GM18907 (cell line): Measurements from ENCODE around the gene FIBP.
A peak's percentile ranks its signal among the peaks of the same experiment; 100 is the strongest.

Experiments
- ATAC-seq: cut with Tn5 transposase; IDR thresholded peaks from one replicate; pipeline ENCODE4 v1.9.1; 2021; ENCODE audit warnings: mild to moderate bottlenecking, moderate library complexity; ENCODE audit not compliant: unreplicated experiment

The FIBP gene

GRCh38 chr11:65891219-65892136 lies 3.2 kb upstream of the FIBP start:
- ATAC-seq = no peak

- peak; percentile 58 for ATAC-seq
These were observed 2.3 kb upstream of the FIBP start, which contains the start of gene CCDC85B for GRCh38 chr11:65890324-65891218. CCDC85B (plus strand) TSS chr11:65890673; CDS start chr11:65890784, 111 bp downstream.

GRCh38 chr11:65887723-65888162 lies 528 bp downstream of the FIBP start:
- no peak for ATAC-seq

DNA sequence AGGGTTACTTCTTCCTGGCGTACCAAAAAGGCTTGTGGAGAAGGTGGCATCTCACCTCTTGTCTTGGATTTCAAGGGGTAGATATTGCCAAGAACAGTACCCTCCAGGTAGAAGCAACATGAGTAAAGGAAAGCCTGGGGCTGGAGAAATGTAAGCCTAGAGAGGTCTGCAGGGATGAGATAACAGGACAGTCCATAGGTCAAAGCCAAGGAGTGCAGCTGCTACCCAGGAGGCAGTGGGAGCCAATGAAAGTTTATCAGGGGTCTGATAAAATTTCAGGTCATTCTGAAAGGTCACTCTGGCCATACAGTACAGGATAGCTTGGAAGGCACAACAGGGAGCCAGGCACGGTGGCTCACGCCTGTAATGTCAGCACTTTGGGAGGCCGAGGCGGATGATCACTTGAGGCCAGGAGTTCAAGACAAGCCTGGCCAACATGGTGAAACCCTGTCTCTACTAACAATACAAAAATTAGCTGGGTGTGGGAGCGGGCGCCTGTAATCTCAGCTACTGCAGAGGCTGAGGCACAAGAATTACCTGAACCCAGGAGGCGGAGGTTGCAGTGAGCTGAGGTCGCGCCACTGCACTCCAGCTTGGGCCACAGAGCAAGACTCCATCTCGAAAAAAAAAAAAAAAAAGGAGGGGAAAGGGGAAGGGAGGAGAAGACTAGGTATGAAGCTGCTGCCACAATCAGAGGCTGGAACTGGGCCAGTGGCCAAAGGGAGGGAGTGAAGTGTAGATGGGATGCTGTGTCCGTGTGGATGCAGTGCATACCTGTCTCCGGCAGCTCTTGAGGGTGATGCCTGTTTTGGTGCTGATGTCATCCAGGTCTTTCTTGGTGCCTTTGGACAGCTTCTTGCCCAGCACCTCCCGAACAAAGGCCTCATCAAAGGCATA lies 1.2 kb downstream of the FIBP start:
- no peak for ATAC-seq

- no peak for ATAC-seq
These were observed 2.3 kb downstream of the FIBP start for GRCh38 chr11:65885808-65886536.

- no peak for ATAC-seq
These were observed 3.0 kb downstream of the FIBP start for GRCh38 chr11:65885231-65885630.

DNA sequence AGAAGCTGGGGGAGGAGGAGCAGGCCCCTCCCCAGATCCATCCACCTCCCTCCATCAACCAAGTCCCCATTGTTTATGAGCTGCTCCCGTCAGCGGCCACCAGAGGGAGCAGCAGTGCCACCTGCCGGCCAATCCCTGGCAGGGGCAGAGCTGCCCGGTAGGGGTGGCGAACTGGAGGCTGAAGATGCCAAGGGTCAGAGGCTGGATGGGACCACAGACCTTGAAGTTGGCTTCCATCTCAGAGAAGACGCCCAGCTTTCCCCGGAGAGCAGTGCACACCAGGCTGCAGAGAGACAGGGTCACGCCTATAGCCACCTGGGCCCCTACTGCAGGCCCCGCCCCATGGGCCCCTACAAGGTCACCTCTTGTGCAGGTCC lies 3.6 kb downstream of the FIBP start:
- ATAC-seq = no peak

GRCh38 chr11:65883786-65884715 lies 4.2 kb downstream of the FIBP start:
- ATAC-seq = no peak

GRCh38 chr11:65883058-65883761 lies 5.1 kb downstream of the FIBP start:
- ATAC-seq = no peak

DNA sequence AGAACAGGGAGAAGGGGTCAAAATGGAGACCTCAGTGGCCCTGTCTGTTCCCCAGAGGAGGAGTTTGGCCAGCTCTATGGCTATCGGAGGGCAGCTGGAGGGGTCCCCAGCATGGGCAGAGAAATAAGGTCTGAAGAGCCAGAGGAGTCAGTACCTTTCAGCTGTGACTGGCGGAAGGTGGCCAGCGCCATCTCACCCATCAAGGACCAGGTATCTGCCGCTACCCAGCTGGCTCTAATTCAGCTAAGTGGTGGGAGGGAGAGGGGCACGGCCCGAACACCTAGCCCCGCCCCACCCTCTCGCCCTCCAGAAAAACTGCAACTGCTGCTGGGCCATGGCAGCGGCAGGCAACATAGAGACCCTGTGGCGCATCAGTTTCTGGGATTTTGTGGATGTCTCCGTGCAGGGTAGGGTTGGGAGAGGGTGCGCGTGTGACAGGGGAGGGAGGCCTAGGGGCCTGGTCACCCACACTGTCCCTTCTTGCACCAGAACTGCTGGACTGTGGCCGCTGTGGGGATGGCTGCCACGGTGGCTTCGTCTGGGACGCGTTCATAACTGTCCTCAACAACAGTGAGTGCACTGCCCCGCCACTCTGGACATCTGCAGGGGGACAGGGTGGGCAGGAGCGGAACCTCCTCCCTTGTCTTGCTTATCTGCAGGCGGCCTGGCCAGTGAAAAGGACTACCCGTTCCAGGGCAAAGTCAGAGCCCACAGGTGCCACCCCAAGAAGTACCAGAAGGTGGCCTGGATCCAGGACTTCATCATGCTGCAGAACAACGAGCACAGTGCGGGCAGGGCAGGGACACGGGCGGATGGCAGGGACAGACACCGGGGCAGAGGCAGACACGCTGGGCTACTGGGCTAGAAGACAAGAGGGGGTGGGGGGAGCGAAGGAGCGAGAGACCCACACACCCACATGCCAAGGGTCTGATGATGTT lies 5.9 kb downstream of the FIBP start:
- ATAC-seq = no peak

GRCh38 chr11:65880844-65881421 lies 7.3 kb downstream of the FIBP start:
- ATAC-seq = no peak

- no peak for ATAC-seq
These were observed 8.2 kb downstream of the FIBP start for GRCh38 chr11:65880027-65880426.

GRCh38 chr11:65879617-65880016 lies 8.7 kb downstream of the FIBP start, which contains the start of gene CTSW:
CTSW (plus strand) TSS chr11:65879837; CDS start chr11:65879855, 18 bp downstream.
- no peak for ATAC-seq

DNA sequence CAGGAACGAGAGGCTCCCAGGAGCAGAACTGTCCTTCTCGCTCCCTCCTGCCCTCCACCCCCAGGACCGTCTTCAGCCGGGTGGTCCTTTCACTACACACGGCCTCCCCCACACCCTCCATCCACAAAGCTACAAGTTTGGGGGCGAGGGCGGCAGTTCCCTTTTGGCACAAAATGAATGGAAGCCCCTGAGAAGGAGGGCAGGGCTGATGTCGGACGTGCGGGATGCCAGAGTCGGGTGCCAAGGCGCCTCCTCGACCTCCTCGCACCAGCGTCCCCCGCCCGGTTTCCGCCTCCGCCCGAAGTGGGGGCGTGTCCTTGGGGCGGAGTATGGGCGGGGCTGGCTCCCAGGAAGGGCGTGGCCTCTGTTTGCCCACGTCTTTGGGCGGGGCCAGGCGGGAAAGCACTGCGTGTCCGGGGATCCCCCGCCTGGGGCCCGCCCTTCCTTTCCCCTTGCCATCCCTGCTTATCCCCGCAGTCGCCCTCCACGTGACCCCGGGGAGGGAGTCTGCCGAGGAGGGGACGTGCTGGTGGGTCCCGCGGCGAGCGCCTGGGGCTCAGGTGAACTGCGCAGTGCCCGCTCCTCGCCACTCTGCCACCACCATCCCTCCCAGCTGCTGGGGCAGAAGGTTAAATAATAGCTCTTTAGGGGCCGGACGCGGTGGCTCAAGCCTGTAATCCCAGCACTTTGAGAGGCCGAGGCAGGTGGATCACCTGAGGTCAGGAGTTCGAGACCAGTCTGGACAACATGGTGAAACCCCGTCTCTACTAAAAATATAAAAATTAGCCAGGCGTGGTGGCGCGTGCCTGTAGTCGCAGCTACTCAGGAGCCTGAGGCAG lies 14.7 kb downstream of the FIBP start:
- ATAC-seq = peak; percentile 61

GRCh38 chr11:65872586-65873317 lies 15.5 kb downstream of the FIBP start, which contains the start of gene EFEMP2:
EFEMP2 (minus strand) TSS chr11:65872800; CDS start chr11:65872354, 446 bp downstream.
- ATAC-seq = no peak
